MM.1S (cell line): Measurements from ENCODE around the gene B4GALNT3.

Source experiments
- DNase-seq: peaks from one replicate; pipeline ENCODE4 v3.0.0-alpha.2; 2015
- H2AFZ ChIP-seq: fragments of 300-600 bp; sonication (generic); 2 replicates; pipeline ENCODE4 v1.6.0; 2016; ENCODE audit warnings: antibody characterized with exemption, low read length
- H3F3A ChIP-seq: fragments of 300-600 bp; sonication (generic); 2 replicates; pipeline ENCODE4 v1.6.1; 2016; ENCODE audit warnings: mild to moderate bottlenecking, antibody characterized with exemption, low read length, moderate library complexity, mixed read lengths; ENCODE audit not compliant: insufficient read depth
- H3K27ac ChIP-seq: fragments of 300-600 bp; sonication (generic); 2 replicates; pipeline ENCODE4 v1.5.1; 2016; ENCODE audit warnings: mild to moderate bottlenecking, low read length
- H3K27me3 ChIP-seq: fragments of 300-600 bp; sonication (generic); replicated peaks from 2 replicates; pipeline ENCODE4 v1.6.0; 2016; ENCODE audit warnings: low read length; ENCODE audit not compliant: insufficient read depth
- H3K36me3 ChIP-seq: fragments of 300-600 bp; sonication (generic); replicated peaks from 2 replicates; pipeline ENCODE4 v1.6.1; 2016; ENCODE audit warnings: mild to moderate bottlenecking, low read length, mixed read lengths; ENCODE audit not compliant: insufficient read depth
- H3K4me1 ChIP-seq: fragments of 300-600 bp; sonication (generic); 2 replicates; pipeline ENCODE4 v1.6.1; 2016; ENCODE audit warnings: low read length, mixed read lengths
- H3K4me2 ChIP-seq: fragments of 300-600 bp; sonication (generic); 2 replicates; pipeline ENCODE4 v1.6.0; 2016; ENCODE audit warnings: low read depth, low read length
- H3K4me3 ChIP-seq: fragments of 300-600 bp; sonication (generic); 2 replicates; pipeline ENCODE4 v1.5.1; 2016; ENCODE audit warnings: low read length, mixed read lengths
- H3K79me2 ChIP-seq: fragments of 300-600 bp; sonication (generic); 2 replicates; pipeline ENCODE4 v1.6.1; 2016; ENCODE audit warnings: mixed run types, low read length, mixed read lengths
- H3K9ac ChIP-seq: fragments of 300-600 bp; sonication (generic); 2 replicates; pipeline ENCODE4 v1.6.1; 2016; ENCODE audit warnings: low read length, mixed read lengths
- H3K9me2 ChIP-seq: fragments of 300-600 bp; sonication (generic); replicated peaks from 2 replicates; pipeline ENCODE4 v1.6.1; 2016; ENCODE audit warnings: mild to moderate bottlenecking, low read length, mixed read lengths; ENCODE audit not compliant: insufficient read depth
- H3K9me3 ChIP-seq: fragments of 300-600 bp; sonication (generic); replicated peaks from 2 replicates; pipeline ENCODE4 v1.6.1; 2016; ENCODE audit warnings: mild to moderate bottlenecking, low read length, mixed read lengths; ENCODE audit not compliant: insufficient read depth
- H4K20me1 ChIP-seq: fragments of 300-600 bp; sonication (generic); 2 replicates; pipeline ENCODE4 v1.6.1; 2016; ENCODE audit warnings: mild to moderate bottlenecking, low read length, moderate library complexity, mixed read lengths; ENCODE audit not compliant: insufficient read depth
- EZH2 ChIP-seq: fragments of 300-600 bp; sonication (generic); optimal IDR thresholded peaks from 2 replicates; pipeline ENCODE3; 2017; ENCODE audit warnings: low read depth, mild to moderate bottlenecking, antibody characterized with exemption, low read length, mixed read lengths
- EZH2phosphoT487 ChIP-seq: fragments of 300-600 bp; sonication (generic); IDR thresholded peaks from 2 replicates; pipeline ENCODE4 v1.6.1; 2018; ENCODE audit warnings: antibody characterized with exemption, low read length
- TF ChIP-seq, protein P1 (sequence below): fragments of 300-600 bp; sonication (generic); IDR thresholded peaks from 2 replicates; pipeline ENCODE4 v1.5.1; 2016; ENCODE audit warnings: antibody characterized with exemption, low read length, mixed read lengths

B4GALNT3 gene

DNA sequence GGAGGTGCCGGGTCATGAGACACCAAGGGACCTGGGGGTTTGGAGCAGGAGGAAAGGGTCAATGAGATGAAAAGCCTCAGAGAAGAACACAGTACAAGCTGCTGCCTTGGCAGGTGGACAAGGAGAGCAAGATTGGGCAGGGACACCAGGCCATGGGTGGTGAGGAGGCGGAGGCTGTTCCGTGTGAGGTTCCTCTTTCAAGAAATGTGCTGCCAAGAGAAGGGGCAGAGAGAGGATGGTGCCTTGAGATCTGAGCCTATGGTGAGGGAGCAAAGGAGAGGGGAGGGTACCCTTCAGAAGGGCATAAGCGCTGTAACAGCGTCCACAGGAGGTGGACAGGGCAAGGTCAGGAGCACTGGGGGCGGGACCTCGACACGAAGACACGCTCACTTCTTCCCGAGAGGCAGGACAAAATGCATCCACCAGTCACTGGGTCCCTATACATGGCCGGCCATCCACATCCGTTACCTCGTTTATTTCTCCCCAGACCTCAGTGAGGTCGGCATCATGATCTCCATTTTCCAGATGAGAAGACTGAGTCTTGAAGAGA lies 100.2 kb downstream of the B4GALNT3 start:
- TF ChIP-seq EZH2 (no peak), EZH2phosphoT487 (no peak)
- TF ChIP-seq, protein P1, sequence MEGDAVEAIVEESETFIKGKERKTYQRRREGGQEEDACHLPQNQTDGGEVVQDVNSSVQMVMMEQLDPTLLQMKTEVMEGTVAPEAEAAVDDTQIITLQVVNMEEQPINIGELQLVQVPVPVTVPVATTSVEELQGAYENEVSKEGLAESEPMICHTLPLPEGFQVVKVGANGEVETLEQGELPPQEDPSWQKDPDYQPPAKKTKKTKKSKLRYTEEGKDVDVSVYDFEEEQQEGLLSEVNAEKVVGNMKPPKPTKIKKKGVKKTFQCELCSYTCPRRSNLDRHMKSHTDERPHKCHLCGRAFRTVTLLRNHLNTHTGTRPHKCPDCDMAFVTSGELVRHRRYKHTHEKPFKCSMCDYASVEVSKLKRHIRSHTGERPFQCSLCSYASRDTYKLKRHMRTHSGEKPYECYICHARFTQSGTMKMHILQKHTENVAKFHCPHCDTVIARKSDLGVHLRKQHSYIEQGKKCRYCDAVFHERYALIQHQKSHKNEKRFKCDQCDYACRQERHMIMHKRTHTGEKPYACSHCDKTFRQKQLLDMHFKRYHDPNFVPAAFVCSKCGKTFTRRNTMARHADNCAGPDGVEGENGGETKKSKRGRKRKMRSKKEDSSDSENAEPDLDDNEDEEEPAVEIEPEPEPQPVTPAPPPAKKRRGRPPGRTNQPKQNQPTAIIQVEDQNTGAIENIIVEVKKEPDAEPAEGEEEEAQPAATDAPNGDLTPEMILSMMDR, result no peak
- H3K79me2 ChIP-seq, result no peaks in the 10 kb centered on the region
- H3K9ac ChIP-seq, result no peak overlapping the region
- no peak for DNase-seq
- H3K27me3 ChIP-seq, result peaks cover 5% of the 10 kb centered on the region; the same call in 1 of the 2 replicates
- H3K9me3 ChIP-seq, result no peaks in the 10 kb centered on the region
- no peak overlapping the region for H3K4me3 ChIP-seq
- H3K4me1 ChIP-seq, result no peaks in the 10 kb centered on the region
- H4K20me1 ChIP-seq, result no peaks in the 10 kb centered on the region
- no peak overlapping the region for H3K4me2 ChIP-seq
- H3K36me3 ChIP-seq, result no peaks in the 10 kb centered on the region
- no peaks in the 10 kb centered on the region for H3K9me2 ChIP-seq
- no peaks in the 10 kb centered on the region for H3F3A ChIP-seq
- no peak overlapping the region for H3K27ac ChIP-seq
- H2AFZ ChIP-seq, result no peak overlapping the region

DNA sequence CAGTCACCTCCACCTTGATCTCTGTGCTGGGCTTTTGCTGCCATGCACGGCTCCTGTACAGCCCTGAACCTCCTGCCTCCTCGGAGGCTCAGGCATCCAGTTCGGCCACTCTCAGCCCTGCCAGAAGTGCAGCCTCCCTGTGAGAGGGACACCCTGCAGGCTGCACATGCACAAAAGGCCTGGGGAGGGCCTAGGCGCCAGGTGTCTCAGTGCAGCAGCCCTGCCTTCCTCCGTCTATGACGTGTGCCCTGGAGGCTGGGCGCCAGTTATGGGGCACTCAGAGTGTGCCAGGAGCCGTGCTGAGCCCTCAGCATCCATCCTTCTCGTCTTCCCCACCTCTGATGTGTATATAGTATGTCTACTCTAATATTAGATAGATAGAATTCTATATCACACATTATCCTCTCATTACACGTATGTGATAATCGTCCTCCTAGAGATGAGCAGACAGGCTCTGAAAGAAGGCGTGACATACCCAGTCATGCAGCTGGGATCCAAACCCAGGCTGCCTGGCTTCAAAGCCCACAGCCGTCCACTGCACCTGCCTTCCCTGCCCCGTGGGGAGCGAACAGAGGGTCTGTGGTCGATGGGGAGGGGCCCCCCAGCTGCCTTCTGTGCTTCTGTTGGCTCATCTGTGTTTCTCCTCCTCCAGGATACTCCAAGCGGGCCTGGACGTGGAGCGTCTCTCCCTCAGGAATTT lies 101.1 kb downstream of the B4GALNT3 start:
- Histone ChIP-seq H2AFZ (no peak overlapping the region), H4K20me1 (no peaks in the 10 kb centered on the region), H3K4me1 (no peaks in the 10 kb centered on the region), H3K9me3 (no peaks in the 10 kb centered on the region), H3K79me2 (no peaks in the 10 kb centered on the region), H3K27ac (no peak overlapping the region), H3K4me2 (no peak overlapping the region), H3K9me2 (no peaks in the 10 kb centered on the region), H3F3A (no peaks in the 10 kb centered on the region), H3K4me3 (no peak overlapping the region), H3K27me3 (peaks cover 5% of the 10 kb centered on the region; the same call in 1 of the 2 replicates), H3K36me3 (no peaks in the 10 kb centered on the region), H3K9ac (no peak overlapping the region)
- DNase-seq, result no peak
- TF ChIP-seq, protein P1, result no peak
- TF ChIP-seq EZH2phosphoT487 (no peak), EZH2 (no peak)

DNA sequence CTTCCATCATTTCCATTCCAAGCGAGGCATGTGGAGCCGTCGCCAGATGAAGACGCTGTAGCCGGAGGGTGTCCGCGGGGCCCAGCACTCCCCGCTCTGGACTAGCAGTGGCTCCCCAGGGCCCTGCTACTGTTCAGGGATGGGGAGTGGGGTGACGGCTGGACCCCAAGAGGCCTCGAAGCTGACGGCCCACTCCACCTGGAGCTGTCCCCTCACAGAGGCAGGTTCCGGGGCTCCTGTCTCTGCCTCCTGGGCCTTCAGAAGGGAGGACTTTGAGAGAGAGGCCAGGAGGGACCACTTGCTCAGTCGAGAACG lies 101.6 kb downstream of the B4GALNT3 start:
- no peak overlapping the region for H3K4me3 ChIP-seq
- no peak for DNase-seq
- H3K27me3 ChIP-seq, result peaks cover 5% of the 10 kb centered on the region; the same call in 1 of the 2 replicates
- H4K20me1 ChIP-seq, result no peaks in the 10 kb centered on the region
- no peak overlapping the region for H3K4me2 ChIP-seq
- H3K9ac ChIP-seq, result no peak overlapping the region
- no peaks in the 10 kb centered on the region for H3K36me3 ChIP-seq
- H3K4me1 ChIP-seq, result no peaks in the 10 kb centered on the region
- no peaks in the 10 kb centered on the region for H3K9me3 ChIP-seq
- no peaks in the 10 kb centered on the region for H3K9me2 ChIP-seq
- no peak for TF ChIP-seq EZH2
- no peak for TF ChIP-seq EZH2phosphoT487
- TF ChIP-seq, protein P1, result no peak
- H3F3A ChIP-seq, result no peaks in the 10 kb centered on the region
- H3K27ac ChIP-seq, result no peak overlapping the region
- H3K79me2 ChIP-seq, result no peaks in the 10 kb centered on the region
- no peak overlapping the region for H2AFZ ChIP-seq
